Neuronal stem cell (in vitro differentiated cells): ENCODE results near the gene MDFIC.
A peak's percentile ranks its signal among the peaks of the same experiment; 100 is the strongest.

Experiments used
- DNase-seq: peaks from one replicate; pipeline ENCODE4 v3.0.0-alpha.2; 2013; ENCODE audit warnings: low spot score
- H2AFZ ChIP-seq: one replicate; pipeline ENCODE4 v1.6.1; 2013; ENCODE audit warnings: mild to moderate bottlenecking, low read length, inconsistent platforms
- H2AK5ac ChIP-seq: 2 replicates; pipeline ENCODE4 v1.6.1; 2013; ENCODE audit warnings: low read depth, mild to moderate bottlenecking, inconsistent platforms, low read length, moderate library complexity, mixed read lengths
- H2BK120ac ChIP-seq: 2 replicates; pipeline ENCODE4 v1.6.1; 2013; ENCODE audit warnings: low read depth, mild to moderate bottlenecking, inconsistent platforms, low read length, moderate library complexity, mixed read lengths
- H2BK12ac ChIP-seq: one replicate; pipeline ENCODE4 v1.6.1; 2013; ENCODE audit warnings: low read length, inconsistent platforms
- H2BK15ac ChIP-seq: 2 replicates; pipeline ENCODE4 v1.6.1; 2013; ENCODE audit warnings: mild to moderate bottlenecking, low read length, inconsistent platforms, mixed read lengths
- H2BK5ac ChIP-seq: one replicate; pipeline ENCODE4 v1.6.1; 2013; ENCODE audit warnings: inconsistent platforms, mild to moderate bottlenecking, low read length, moderate library complexity
- H3K14ac ChIP-seq: one replicate; pipeline ENCODE4 v1.6.1; 2013; ENCODE audit warnings: low read length, inconsistent platforms
- H3K18ac ChIP-seq: 2 replicates; pipeline ENCODE4 v1.6.1; 2013; ENCODE audit warnings: low read length, inconsistent platforms
- H3K23ac ChIP-seq: 2 replicates; pipeline ENCODE4 v1.6.1; 2013; ENCODE audit warnings: low read depth, mild to moderate bottlenecking, mixed read lengths, low read length, inconsistent platforms; ENCODE audit not compliant: poor library complexity
- H3K27ac ChIP-seq: replicated peaks from 3 replicates; pipeline ENCODE4 v1.5.1; 2013; ENCODE audit warnings: low read length, inconsistent platforms
- H3K27me3 ChIP-seq, 3 experiments: 2 replicates each; pipeline ENCODE4 v1.6.1; 2013; ENCODE audit warnings: low read length in 3 of 3, mild to moderate bottlenecking in 2 of 3, inconsistent platforms in 1 of 3, low read depth in 1 of 3, mixed read lengths in 1 of 3, moderate library complexity in 1 of 3; ENCODE audit not compliant: control insufficient read depth in 3 of 3, insufficient read depth in 3 of 3
- H3K36me3 ChIP-seq, 2 donors: replicated peaks in 1 of 2; 2 replicates each; pipeline ENCODE4 v1.6.1; 2013; ENCODE audit warnings: low read length in 2 of 2; ENCODE audit not compliant: control insufficient read depth in 2 of 2, insufficient read depth in 2 of 2
- H3K4ac ChIP-seq: 2 replicates; pipeline ENCODE4 v1.6.1; 2013; ENCODE audit warnings: inconsistent platforms, mild to moderate bottlenecking, low read length, moderate library complexity
- H3K4me1 ChIP-seq, 2 donors: 1 replicate in 1 of 2; 2 replicates in 1 of 2; pipeline ENCODE4 v1.6.1; 2013; ENCODE audit warnings: low read length in 2 of 2, low read depth in 1 of 2; ENCODE audit not compliant: control insufficient read depth in 2 of 2, insufficient read depth in 1 of 2
- H3K4me2 ChIP-seq: one replicate; pipeline ENCODE4 v1.6.1; 2013; ENCODE audit warnings: mild to moderate bottlenecking, low read length, inconsistent platforms; ENCODE audit not compliant: insufficient read depth, poor library complexity, severe bottlenecking
- H3K4me3 ChIP-seq, 2 donors: 2 replicates each; pipeline ENCODE4 v1.5.1; 2013; ENCODE audit warnings: low read length in 2 of 2, mild to moderate bottlenecking in 2 of 2, inconsistent platforms in 1 of 2, moderate library complexity in 1 of 2
- H3K79me1 ChIP-seq: one replicate; pipeline ENCODE4 v1.6.1; 2013; ENCODE audit warnings: low read depth, mild to moderate bottlenecking, inconsistent platforms, low read length, moderate library complexity
- H3K9ac ChIP-seq: one replicate; pipeline ENCODE4 v1.6.1; 2013; ENCODE audit warnings: mild to moderate bottlenecking, low read depth, low read length, inconsistent platforms; ENCODE audit not compliant: poor library complexity
- H3K9me3 ChIP-seq, 2 donors: replicated peaks in 1 of 2; 2 replicates each; pipeline versions ENCODE3 to v1.6.1; 2013; ENCODE audit warnings: low read length in 2 of 2, mild to moderate bottlenecking in 2 of 2, inconsistent platforms in 1 of 2, low read depth in 1 of 2, mixed read lengths in 1 of 2, moderate library complexity in 1 of 2; ENCODE audit not compliant: control insufficient read depth in 2 of 2, insufficient read depth in 1 of 2
- H4K8ac ChIP-seq: one replicate; pipeline ENCODE4 v1.6.1; 2013; ENCODE audit warnings: low read depth, mild to moderate bottlenecking, inconsistent platforms, low read length, moderate library complexity
- H4K91ac ChIP-seq: one replicate; pipeline ENCODE4 v1.6.1; 2013; ENCODE audit warnings: low read length, low read depth, mild to moderate bottlenecking, inconsistent platforms; ENCODE audit not compliant: poor library complexity
- WGBS, 2 donors: extraction: QIAGEN DNeasy Blood & Tissue Kit; methylation state at CpG; one replicate each; pipeline ENCODE4 v1.1.7; 2013; ENCODE audit warnings: missing lambda C conversion rate in 2 of 2, mixed read lengths in 1 of 2; ENCODE audit not compliant: insufficient read length in 2 of 2, insufficient replicate concordance in 1 of 2; ENCODE audit errors: extremely low coverage in 2 of 2; 5-methylcytosine and 5-hydroxymethylcytosine counted together

MDFIC gene

GRCh38 chr7:115054478-115055065 lies 132.7 kb downstream of the MDFIC start:
- no peaks in the 10 kb centered on the region for H3K9me3 ChIP-seq
- no peak overlapping the region for H3K23ac ChIP-seq
- H2BK12ac ChIP-seq, result no peak overlapping the region
- no peaks in the 10 kb centered on the region for H3K79me1 ChIP-seq
- no peak overlapping the region for H3K27ac ChIP-seq
- no peak overlapping the region for H2BK15ac ChIP-seq
- H3K4me1 ChIP-seq, result peaks cover 0 to 1% of the 10 kb centered on the region in 2 donors
- DNase-seq, result no peak
- no peaks in the 10 kb centered on the region for H3K36me3 ChIP-seq
- H4K8ac ChIP-seq, result no peak overlapping the region
- no peak overlapping the region for H2BK5ac ChIP-seq
- H4K91ac ChIP-seq, result no peak overlapping the region
- peak overlapping the region; percentile 54 for H2AFZ ChIP-seq
- WGBS, 2 donors, result no CpG with 5 or more reads among the region's 3 CpGs
- no peak overlapping the region for H3K9ac ChIP-seq
- no peak overlapping the region for H3K18ac ChIP-seq
- no peak overlapping the region for H3K14ac ChIP-seq
- no peak overlapping the region for H2BK120ac ChIP-seq
- no peaks in the 10 kb centered on the region for H3K27me3 ChIP-seq
- H2AK5ac ChIP-seq, result no peak overlapping the region
- no peak overlapping the region for H3K4me2 ChIP-seq
- no peak overlapping the region for H3K4me3 ChIP-seq
- no peak overlapping the region for H3K4ac ChIP-seq

DNA sequence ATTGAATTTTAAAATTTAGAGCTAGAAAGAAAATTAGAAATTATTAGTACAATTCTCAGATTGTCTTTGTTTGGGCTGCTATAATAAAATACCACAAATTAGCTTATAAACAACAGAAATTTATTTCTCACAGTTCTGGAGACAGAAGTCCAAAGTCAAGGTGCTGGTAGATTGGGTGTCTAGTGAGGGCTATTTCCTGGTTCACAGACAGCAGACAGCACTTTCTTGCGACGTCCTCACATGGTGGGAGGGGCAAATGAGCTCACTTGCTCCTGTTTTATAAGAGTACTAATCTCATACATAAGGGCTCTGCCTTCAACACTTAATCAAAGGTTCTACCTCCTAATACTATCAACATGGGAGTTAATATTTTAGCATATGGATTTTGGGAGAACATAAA lies 134.1 kb downstream of the MDFIC start:
- no peak overlapping the region for H3K23ac ChIP-seq
- no peak overlapping the region for H3K14ac ChIP-seq
- no peak overlapping the region for H2AFZ ChIP-seq
- H3K18ac ChIP-seq, result no peak overlapping the region
- no peaks in the 10 kb centered on the region for H3K79me1 ChIP-seq
- no peaks in the 10 kb centered on the region for H3K27me3 ChIP-seq
- H3K36me3 ChIP-seq, result no peaks in the 10 kb centered on the region
- H2BK12ac ChIP-seq, result no peak overlapping the region
- no peak overlapping the region for H2BK15ac ChIP-seq
- H4K91ac ChIP-seq, result no peak overlapping the region
- no CpG with 5 or more reads among the region's 2 CpGs for WGBS, 2 donors
- no peak overlapping the region for H3K27ac ChIP-seq
- H3K9ac ChIP-seq, result no peak overlapping the region
- H2BK120ac ChIP-seq, result no peak overlapping the region
- H2BK5ac ChIP-seq, result no peak overlapping the region
- peaks cover 0 to 1% of the 10 kb centered on the region in 2 donors for H3K4me1 ChIP-seq
- no peak overlapping the region for H2AK5ac ChIP-seq
- no peak overlapping the region for H3K4ac ChIP-seq
- no peak overlapping the region for H4K8ac ChIP-seq
- H3K9me3 ChIP-seq, result no peaks in the 10 kb centered on the region
- H3K4me2 ChIP-seq, result no peak overlapping the region
- no peak for DNase-seq
- no peak overlapping the region for H3K4me3 ChIP-seq

DNA sequence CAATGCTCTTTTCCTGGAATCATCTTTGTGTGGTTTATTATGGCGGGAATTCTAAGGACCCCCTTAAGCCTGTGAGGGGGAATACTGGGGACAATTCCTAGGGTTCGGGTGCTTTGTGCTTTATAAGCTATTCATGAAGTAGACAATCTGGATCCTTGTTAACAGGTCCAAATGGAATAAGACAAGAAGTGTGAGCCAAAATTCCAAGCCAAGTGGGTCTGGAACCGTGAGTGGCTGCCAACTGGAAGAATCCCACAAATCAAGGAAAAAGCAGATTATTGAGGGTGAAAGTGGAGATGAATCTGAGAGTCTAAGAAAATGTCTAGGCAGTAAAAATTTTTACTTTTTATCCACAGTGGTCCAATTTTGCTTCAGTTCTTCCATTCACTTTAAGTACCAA lies 136.8 kb downstream of the MDFIC start:
- no peak overlapping the region for H3K4me2 ChIP-seq
- no peak for DNase-seq
- H2BK12ac ChIP-seq, result no peak overlapping the region
- H2BK15ac ChIP-seq, result no peak overlapping the region
- H4K8ac ChIP-seq, result no peak overlapping the region
- no peak overlapping the region for H2AFZ ChIP-seq
- no peaks in the 10 kb centered on the region for H3K27me3 ChIP-seq
- no peak overlapping the region for H4K91ac ChIP-seq
- H3K23ac ChIP-seq, result no peak overlapping the region
- no peak overlapping the region for H3K27ac ChIP-seq
- H3K18ac ChIP-seq, result no peak overlapping the region
- WGBS, 2 donors, result no CpG with 5 or more reads among the region's 3 CpGs
- no peaks in the 10 kb centered on the region for H3K79me1 ChIP-seq
- no peak overlapping the region for H2BK120ac ChIP-seq
- H2BK5ac ChIP-seq, result no peak overlapping the region
- H3K4me3 ChIP-seq, result no peak overlapping the region
- peaks cover 0 to 1% of the 10 kb centered on the region in 2 donors for H3K4me1 ChIP-seq
- no peak overlapping the region for H3K14ac ChIP-seq
- H3K36me3 ChIP-seq, result no peaks in the 10 kb centered on the region
- no peak overlapping the region for H3K4ac ChIP-seq
- H3K9me3 ChIP-seq, result no peaks in the 10 kb centered on the region
- H3K9ac ChIP-seq, result no peak overlapping the region
- H2AK5ac ChIP-seq, result no peak overlapping the region

DNA sequence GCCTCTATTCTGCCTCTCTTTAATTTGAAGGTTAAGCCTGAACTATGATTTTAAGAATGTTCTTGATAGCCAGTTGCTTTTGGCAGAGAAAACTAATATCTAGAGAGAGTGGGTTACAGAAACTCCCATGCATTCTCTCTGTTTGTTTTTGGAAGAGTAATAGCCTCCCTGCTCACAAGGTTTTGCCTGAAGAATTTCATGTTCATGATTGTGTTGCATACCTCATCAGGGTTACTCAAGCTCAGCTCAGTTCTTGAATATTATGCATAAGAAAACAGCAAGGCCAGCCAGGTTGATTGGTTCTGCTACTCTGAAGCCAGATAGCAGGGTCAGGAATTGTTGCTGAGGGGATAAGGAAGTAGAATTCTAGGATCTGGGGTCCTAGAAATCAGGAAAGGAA lies 137.4 kb downstream of the MDFIC start:
- Histone ChIP-seq H3K18ac (no peak overlapping the region), H2BK15ac (no peak overlapping the region), H2AK5ac (no peak overlapping the region), H3K14ac (no peak overlapping the region), H2BK5ac (no peak overlapping the region), H3K27me3 (no peaks in the 10 kb centered on the region), H3K23ac (no peak overlapping the region), H2BK120ac (no peak overlapping the region), H3K79me1 (no peaks in the 10 kb centered on the region), H3K36me3 (no peaks in the 10 kb centered on the region), H3K4me3 (no peak overlapping the region), H4K8ac (no peak overlapping the region), H2AFZ (peak overlapping the region; percentile 3), H2BK12ac (no peak overlapping the region), H3K27ac (no peak overlapping the region), H3K9ac (no peak overlapping the region), H3K9me3 (no peaks in the 10 kb centered on the region), H4K91ac (no peak overlapping the region), H3K4ac (no peak overlapping the region), H3K4me2 (no peak overlapping the region), H3K4me1 (peaks cover 0 to 1% of the 10 kb centered on the region in 2 donors)
- no peak for DNase-seq
